HPDE6-E6E7 (cell line): ENCODE measurements around the gene SLC4A9.

Experiments
- DNase-seq: peaks from one replicate; pipeline ENCODE4 v3.0.0; 2011; ENCODE audit warnings: missing footprints; ENCODE audit errors: extremely low spot score

The SLC4A9 gene, protein sequence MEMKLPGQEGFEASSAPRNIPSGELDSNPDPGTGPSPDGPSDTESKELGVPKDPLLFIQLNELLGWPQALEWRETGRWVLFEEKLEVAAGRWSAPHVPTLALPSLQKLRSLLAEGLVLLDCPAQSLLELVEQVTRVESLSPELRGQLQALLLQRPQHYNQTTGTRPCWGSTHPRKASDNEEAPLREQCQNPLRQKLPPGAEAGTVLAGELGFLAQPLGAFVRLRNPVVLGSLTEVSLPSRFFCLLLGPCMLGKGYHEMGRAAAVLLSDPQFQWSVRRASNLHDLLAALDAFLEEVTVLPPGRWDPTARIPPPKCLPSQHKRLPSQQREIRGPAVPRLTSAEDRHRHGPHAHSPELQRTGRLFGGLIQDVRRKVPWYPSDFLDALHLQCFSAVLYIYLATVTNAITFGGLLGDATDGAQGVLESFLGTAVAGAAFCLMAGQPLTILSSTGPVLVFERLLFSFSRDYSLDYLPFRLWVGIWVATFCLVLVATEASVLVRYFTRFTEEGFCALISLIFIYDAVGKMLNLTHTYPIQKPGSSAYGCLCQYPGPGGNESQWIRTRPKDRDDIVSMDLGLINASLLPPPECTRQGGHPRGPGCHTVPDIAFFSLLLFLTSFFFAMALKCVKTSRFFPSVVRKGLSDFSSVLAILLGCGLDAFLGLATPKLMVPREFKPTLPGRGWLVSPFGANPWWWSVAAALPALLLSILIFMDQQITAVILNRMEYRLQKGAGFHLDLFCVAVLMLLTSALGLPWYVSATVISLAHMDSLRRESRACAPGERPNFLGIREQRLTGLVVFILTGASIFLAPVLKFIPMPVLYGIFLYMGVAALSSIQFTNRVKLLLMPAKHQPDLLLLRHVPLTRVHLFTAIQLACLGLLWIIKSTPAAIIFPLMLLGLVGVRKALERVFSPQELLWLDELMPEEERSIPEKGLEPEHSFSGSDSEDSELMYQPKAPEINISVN

GRCh38 chr5:140360101-140360500 is at the start of gene SLC4A9:
SLC4A9 (plus strand) TSS chr5:140360194; CDS start chr5:140360237, 43 bp downstream.
- no peak for DNase-seq

GRCh38 chr5:140310434-140310833 is 49.6 kb upstream of the SLC4A9 start:
- no peak for DNase-seq

GRCh38 chr5:140311011-140311467 is 49.0 kb upstream of the SLC4A9 start:
- no peak for DNase-seq

- DNase-seq = no peak
Observed at GRCh38 chr5:140312067-140312790, 47.8 kb upstream of the SLC4A9 start.

DNA sequence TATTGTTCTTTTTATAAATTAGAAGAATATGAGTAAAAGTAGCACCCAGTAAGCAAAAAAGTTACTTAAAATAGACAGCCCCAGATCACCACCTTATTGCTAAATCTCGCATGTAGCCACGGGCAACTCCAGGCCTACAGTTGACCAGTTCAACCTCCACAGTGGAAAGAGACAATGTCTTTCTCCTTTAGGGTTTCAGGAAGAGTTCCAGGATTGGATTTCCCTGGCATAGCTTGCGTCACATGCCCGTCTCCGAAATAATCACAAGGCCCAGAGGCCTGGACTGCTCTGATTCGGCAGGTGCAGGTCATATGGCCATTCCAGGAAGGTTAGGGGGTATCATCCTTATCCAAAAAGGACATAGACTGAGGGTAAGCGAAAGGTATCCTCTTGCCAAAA is 47.2 kb upstream of the SLC4A9 start:
- DNase-seq = no peak

- DNase-seq = no peak
Observed at GRCh38 chr5:140317859-140318258, 42.1 kb upstream of the SLC4A9 start.

DNA sequence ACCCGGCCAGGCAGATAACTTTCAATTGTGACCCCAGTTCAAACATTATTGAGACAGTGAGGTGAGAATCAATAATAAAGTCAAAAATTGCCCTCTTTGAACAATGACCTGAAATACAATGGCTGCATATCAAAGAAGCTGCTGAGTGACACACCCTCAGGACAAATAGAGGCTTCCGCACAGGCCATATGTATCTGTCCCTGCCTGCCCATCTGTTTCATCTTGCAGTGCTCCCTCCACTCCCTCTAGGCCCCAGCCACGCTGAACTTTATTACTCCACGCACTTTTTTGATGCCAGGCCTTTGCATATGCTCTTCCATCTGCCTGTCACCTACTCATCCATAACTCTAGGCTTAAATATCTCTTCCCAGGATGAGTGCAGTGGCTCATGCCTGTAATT is 41.2 kb upstream of the SLC4A9 start:
- no peak for DNase-seq

- DNase-seq = no peak
Observed at GRCh38 chr5:140319833-140320232, 40.2 kb upstream of the SLC4A9 start.

- DNase-seq = no peak
Observed at GRCh38 chr5:140321796-140322195, 38.2 kb upstream of the SLC4A9 start.

DNA sequence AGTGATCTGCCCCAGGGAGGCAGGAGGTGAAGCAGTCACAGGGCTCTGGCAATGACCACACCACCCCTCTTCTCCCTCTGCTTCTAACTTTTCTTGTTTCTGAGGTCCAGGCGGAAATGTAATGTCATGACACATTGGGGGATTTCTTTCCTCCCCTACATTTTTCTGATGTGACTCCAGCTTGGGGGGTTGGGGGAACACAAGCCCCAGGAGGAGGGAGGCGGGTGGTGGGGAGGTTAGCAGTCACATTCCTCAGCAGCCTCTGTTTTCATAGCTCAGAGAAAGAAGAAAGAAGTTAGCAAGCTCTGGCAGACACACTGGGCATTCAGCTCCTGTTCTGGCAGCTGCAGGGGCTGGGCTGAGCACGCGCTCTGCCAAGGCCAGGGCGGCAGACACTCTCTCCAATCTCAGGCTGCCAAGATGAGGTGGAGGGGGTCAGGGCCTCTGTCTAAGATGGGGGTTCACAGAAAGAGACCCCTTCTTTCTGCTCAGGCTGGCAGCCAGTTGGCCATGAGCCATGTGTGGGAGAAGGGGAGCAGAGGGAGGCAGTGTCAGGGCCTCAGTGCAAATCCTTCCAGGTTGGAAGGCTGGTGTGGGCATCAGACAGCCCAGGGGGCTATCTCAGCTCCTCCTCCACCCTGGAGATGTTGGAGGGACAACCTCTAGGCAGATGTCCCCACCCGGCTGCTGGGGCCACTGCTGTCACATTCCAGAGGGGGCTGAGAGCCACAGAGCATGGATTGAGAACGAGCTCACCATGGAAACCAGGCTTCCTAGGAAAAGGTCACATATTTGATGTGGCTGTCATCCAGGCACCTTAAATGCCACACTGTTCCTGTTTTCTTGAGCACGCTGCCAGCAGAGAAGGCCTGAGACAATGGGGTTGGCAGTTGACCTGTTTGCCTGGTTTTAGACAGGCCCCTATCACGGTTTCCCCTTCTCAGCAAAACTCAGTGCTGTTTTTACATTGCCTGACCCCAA is 37.0 kb upstream of the SLC4A9 start:
- DNase-seq = peak; percentile 71

DNA sequence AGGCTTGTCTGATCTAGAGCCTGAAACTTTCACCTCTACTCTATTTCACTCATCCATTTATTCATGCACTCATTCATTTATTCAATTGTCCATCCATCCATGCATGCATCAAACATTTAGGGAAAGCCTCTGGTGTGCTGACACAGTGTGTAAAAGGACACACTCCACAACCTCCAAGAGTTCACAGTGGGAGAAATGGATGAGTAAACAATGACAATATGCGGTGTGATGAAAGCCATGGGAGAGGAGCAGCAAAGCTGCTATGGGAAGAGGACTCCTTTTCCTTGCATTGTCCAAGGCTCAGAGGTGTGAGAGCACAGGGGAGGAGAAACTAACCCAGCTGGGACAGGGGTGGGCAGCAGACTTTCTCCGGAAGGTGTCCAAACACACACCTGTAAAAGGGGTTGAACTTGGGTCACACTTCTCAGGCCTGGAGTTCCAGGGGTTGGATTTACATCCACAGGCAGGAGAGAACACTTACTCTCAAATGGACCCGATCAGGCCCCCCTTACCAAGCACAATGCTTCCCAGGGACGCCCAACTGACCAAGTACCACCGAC is 35.9 kb upstream of the SLC4A9 start:
- DNase-seq = no peak

- no peak for DNase-seq
Observed at GRCh38 chr5:140324617-140325241, 35.3 kb upstream of the SLC4A9 start.

- no peak for DNase-seq
Observed at GRCh38 chr5:140325486-140325885, 34.5 kb upstream of the SLC4A9 start.

DNA sequence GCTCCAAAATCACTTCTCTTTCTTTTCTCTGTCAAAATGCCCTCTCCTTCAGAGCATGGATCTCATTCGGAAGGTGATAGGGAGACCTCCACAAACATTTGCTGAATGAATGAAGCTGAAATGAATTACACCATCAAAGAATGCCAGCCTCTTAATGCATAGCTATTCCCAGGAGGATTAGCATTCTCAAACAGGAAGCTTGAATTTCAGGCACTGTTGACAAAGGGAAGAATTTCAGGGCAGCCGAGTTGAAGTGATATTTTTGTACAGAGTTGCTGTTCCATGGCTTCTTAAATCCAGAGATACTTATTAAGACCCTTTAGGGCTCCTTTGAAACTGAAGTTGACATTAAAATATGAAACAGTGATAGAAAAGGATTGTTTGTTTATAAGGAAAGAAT is 32.4 kb upstream of the SLC4A9 start:
- no peak for DNase-seq

GRCh38 chr5:140328036-140328764 is 31.8 kb upstream of the SLC4A9 start:
- no peak for DNase-seq

GRCh38 chr5:140329739-140330481 is 30.1 kb upstream of the SLC4A9 start:
- no peak for DNase-seq

GRCh38 chr5:140331638-140332037 is 28.4 kb upstream of the SLC4A9 start:
- DNase-seq = no peak

GRCh38 chr5:140336388-140336787 is 23.6 kb upstream of the SLC4A9 start:
- no peak for DNase-seq
